Left cardiac atrium (tissue), 4 donors: ENCODE measurements around the gene TSC22D1. TPM values are rescaled to one million over a fixed set of nuclear protein-coding genes. Genes with fewer than 3 reads are reported as not detected.
"Not testable (repeated sequence)": the region's sequence is repeated elsewhere in the genome, so short reads cannot be mapped to it uniquely, and the experiment has no call there.

ENCODE experiments used
- ATAC-seq, 2 donors: fragments of 200-7000 bp; cut with Tn5 transposase; one replicate each; pipeline ENCODE4 v1.9.1; 2020; ENCODE audit warnings: mild to moderate bottlenecking in 2 of 2, moderate library complexity in 2 of 2
- DNase-seq: peaks from one replicate; pipeline ENCODE4 v3.0.0-alpha.2; 2020
- intact Hi-C, 2 donors: fragments of 100-400 bp; cut with DNase I; formaldehyde crosslinking; loops; one replicate each; pipeline versions ENCODE4 v1.14.1 to v1.15.1; 2022 to 2023
- total RNA-seq, 2 donors: library from RNA; stranded (reverse); fragmentation: NEBNext Ultra II Directional; extraction: Animal tissue kit (Norgen Biotek cat#: 25700); gene quantifications; one replicate each; pipeline ENCODE4 v1.2.1, GENCODE V29; 2021
- donor health status: DM: no; HTN: yes; CAD: no.
- donor health status: DM: no; HTN: yes; CAD: no; lungs with severe emphysema.
- donor health status: DM: yes; HTN: yes; CAD: no.
- donor health status: Dilated cardiomyopathy.

The TSC22D1 gene
- total RNA-seq, 2 donors from 2014 or later: 68.5 to 109 TPM

DNA sequence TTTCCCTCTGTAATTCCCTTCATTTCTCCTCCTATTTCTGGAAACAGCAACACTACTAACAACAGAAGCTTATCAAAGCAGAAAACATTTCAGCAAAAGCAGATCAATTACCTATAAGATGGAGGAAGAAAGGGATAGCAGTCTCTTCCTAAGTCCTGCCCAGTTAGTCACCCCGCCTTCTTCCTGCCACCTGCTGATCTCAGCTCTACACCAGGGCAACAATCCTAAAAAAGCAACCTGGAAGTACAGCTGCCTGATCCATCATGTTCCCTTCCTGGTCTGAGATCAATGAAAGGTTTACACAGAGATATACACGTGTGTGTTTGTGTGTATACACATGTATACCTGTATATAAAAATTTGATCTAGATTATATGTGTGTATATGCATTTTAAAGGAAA lies 59.4 kb downstream of the TSC22D1 start:
- DNase-seq: no peak
- no peak for ATAC-seq
- intact Hi-C loops: no loop called here

DNA sequence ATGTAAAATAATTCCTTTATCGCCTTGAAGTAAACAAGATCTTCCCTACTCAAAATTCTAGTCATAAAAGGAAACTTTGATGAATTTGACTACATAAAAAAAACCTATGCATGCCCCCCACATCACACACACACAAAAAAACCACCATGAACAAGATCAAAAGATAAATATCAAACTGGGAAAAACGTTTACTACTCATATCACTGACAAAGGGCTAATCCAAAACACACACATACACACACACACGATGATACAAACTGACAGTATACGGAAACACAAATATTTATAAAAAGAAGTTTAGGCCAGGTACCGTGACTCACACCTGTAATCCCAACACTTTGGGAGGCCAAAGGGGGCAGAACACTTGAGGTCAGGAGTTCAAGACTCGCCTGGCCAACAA lies 61.9 kb downstream of the TSC22D1 start:
- no peak for ATAC-seq
- intact Hi-C loops: no loop called here
- no peak for DNase-seq

DNA sequence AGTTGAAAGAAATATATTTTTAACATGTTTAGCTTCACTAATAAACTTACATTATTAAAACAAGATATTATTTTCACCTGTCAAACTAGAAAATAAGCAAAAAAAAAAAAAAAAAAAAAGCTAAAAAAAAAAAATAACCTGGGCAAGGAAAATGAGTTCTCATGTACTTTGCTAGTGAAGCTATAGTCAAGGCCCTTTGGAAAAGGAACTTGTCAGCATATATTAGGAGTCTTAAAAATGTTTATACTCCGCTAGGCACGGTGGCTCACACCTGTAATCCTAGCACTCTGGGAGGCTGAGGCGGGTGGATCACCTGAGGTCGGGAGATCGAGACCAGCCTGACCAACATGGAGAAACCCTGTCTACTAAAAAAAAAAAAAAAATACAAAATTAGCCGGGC lies 66.3 kb downstream of the TSC22D1 start:
- intact Hi-C loops, ATAC-seq, DNase-seq: not testable (repeated sequence)

DNA sequence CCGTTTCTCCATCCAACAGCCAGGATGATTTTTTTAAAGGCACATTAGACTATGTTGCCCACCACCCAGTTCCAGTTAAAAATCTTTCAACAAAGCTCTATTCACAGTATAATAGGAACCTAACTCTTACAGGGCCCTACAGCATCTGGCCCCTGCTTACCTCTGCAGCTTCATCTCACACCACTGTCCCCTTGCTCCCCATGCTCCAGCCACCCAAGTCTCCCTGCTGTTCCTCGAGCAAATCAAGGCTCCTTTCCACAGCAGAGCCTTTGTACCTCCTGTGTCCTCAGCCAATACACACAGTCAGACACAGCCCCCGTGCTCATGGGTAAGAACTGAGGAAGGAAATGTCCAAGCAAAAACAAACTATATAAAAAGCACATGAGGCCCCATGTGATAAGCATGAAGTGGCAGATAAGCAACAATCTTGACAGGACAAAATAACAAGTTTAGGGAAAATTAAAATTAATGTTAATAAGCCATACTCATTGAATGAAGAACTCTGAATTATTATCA lies 67.5 kb downstream of the TSC22D1 start:
- ATAC-seq (no peak), DNase-seq (no peak)
- intact Hi-C loops: no loop called here

DNA sequence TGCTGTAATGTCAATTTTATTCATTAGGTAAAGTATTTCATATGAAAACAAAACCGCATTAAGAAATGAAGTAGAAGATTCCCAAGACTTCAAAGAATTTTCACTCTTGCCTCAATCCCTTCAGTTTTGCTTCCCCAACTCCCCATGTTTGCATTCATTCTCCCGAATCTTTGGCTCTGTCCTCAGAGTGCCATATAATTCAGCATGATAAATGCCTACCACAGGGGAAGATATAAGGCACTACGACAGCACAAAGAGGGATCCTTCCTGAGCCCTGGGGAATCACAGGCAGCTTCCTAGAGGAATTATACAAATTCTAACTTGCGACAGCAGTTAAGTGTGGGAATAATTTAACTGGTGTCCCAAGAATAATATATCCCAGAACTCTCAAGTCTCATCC lies 68.5 kb downstream of the TSC22D1 start:
- intact Hi-C loops: no loop called here
- no peak for DNase-seq
- ATAC-seq: no peak

DNA sequence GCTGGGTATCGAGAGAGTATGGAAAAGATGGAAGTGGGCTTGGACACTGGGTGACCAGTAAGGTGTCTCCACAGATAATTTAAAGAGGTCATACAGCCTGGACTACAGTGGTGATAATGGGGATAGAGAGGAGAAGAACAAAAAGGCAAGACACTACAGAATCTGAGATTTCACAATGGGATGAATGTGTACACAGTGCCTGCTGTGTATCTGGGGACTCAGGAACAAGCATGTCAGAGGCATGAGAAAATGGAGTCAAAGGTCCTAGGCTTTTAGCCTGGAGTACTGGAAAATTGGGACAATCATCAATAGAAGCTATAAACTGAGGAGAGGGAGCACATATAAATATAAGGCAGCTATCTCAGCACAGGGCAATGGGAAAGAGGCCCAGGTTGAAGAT lies 69.4 kb downstream of the TSC22D1 start:
- no peak for ATAC-seq

DNA sequence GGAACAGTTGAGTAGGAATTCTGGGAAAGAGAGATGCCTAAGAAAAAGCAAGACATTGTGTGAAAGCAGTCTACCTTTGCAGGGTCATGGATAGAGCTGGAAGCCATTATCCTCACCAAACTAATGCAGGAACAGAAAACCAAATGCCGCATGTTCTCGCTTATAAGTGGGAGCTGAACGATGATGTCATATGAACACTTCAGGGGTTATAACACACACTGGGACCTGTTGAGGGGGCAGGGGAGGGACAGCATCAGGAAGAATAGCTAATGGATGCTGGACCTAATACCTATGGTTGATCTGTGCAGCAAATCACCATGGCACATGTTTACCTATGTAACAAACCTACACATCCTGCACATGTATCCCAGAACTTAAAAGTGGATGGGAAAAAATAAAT lies 69.9 kb downstream of the TSC22D1 start:
- ATAC-seq: no peak
- DNase-seq: no peak
- intact Hi-C loops: no loop called here

More for the DNA sequence above, 69.4 kb downstream of the TSC22D1 start:
- intact Hi-C loops: no loop called here
- no peak for DNase-seq

DNA sequence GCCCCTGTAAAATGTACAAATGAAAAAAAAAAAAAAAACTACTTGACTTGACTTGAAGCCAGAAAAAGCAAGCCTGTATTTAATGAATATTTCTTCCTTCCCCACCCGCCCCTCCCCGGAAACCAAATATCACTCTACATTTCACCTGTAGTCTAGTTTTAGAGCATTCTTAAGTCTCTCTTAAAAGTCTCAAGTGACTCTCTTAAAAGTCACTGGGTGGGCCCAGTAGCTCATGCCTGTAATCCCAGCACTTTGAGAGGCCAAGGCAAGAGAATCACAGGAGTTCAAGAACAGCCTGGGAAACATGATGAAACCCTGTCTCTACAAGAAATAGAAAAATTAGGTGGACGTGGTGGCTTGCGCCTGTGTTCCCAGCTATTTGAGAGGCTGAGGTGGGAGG lies 72.0 kb downstream of the TSC22D1 start:
- intact Hi-C loops: no loop called here
- no peak for ATAC-seq
- DNase-seq: no peak

DNA sequence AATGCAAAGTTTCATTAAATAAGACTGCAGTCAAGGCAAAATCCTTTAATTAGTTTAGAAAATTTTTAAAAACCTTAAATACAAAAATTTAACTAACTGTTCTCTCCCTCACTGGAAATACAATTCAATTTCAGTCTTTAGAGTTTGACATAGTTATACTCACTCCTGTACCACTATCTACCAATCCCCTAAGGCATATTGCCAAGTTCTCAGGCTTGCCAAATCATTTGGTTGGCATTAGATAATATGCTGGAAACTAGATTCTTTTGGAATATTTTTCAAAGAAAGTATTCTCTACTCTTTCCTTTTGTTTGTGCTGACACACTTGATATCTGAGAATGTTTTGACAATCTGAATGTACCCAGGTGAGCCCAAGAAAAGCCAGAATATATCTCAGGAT lies 77.2 kb downstream of the TSC22D1 start:
- ATAC-seq (peak in 1 of 2 donors; percentile 59), DNase-seq (no peak)
- intact Hi-C loops: no loop called here

DNA sequence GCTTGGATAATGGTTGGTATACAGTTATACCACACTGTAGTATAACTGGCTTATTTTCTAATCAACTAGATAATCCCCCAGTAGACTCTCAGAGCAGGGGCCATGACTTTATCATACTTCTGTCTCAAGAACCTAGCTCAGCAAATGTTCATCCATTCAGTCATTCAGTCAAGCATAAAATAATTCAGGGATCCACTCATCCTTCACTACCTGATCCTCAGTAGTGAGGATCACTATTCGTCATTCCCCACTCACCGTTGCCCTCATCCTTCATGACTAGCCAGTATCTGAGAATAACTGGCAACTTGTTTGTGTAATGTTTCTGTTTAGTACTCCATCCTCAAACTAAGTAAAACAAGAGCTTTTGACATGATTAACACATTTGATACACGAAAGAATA lies 77.6 kb downstream of the TSC22D1 start:
- DNase-seq: no peak
- ATAC-seq: no peak
- intact Hi-C loops: no loop called here

DNA sequence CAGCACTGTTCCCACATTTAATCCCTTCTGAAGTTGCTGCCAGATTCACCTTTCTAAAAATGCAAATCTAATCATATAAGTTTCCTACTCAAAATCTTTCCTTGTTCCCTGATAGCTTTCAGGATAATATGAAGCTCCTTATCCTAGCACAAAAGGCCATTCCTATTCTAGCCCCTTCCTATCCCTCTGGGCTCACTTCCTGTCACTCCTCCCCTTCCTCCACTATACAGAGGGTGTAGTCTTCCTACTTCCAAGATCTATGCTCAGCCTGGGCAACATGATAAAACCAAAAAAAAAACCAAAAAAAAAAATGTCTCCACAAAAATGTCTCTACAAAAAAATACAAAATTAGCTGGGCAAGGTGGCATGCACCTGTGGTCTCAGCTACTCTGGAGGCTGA lies 78.3 kb downstream of the TSC22D1 start:
- intact Hi-C loops: no loop called here
- ATAC-seq: peak in 1 of 2 donors; percentile 44
- no peak for DNase-seq

DNA sequence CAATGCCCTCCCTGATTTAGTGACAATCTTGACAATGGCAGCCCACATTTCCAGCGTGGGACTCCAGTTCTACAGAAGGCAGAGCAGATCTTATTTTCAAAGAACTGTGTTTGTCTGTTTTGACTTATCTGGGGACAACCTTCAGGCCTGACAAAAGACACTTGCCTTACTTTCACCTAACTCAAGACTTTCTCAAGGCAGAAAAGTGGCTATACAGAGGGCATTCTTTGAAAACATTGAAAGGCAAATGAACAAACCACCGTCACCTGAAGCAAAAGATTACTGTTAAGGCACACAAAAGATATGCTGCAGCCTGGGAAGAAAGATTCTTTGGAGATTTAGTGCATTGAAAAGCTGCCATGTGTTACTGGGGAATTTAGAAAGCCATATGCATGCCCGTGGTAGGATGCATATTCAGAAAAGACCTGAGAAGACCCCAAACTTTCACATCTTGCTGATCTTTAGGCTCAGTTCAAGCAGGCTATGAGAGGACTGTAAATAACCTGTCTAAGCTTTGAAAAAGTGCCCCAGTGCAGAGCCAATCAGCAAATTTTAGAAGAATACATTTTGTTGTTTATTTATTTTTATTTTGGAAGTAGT lies 82.8 kb downstream of the TSC22D1 start:
- intact Hi-C loops: no loop called here
- no peak for ATAC-seq
- DNase-seq: no peak

DNA sequence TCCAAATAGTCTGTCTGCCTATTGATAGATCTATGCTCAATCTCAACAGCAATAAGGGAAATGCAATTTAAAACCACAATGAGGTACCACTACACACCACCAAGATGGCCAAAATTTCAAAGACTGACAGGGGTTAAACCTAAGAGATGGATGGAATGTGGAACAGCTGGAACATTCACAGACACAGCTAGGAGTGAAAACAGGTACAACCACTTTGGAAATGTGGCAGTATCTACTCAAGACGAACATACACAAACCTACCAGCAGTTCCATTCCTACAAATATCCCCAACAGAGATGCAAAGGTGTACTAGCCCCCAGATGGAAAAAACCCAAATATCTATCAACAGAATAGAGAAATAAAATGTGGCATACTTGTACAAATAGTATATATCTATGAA lies 86.4 kb downstream of the TSC22D1 start:
- DNase-seq: no peak
- no peak for ATAC-seq
- intact Hi-C loops: loop anchor here (5.0 to 10.0 kb wide), 2 partner anchors 85 to 483 kb away; partner anchors contain the start of gene TSC22D1 (in 1 of the 2)

DNA sequence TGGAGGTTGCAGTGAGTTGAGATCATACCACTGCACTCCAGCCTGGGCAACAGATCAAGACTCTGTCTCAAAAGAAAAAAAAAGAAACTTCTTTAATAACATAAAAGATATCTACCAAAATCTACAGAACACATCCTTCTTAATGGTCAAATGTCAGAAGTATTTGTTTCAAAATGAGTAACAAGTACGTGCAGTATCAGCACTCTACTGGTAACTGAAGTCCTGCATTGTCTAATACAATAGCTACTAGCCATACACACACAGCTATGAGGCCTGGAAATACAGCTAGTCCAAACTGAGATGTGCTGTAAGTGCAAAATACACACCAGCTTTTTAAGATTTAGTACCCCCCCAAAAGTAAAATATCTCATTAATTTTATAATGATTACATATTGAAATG lies 88.1 kb downstream of the TSC22D1 start:
- ATAC-seq (no peak), DNase-seq (no peak)
- intact Hi-C loops: loop anchor here (5.0 to 10.0 kb wide), 2 partner anchors 87 to 484 kb away; partner anchors contain the start of gene TSC22D1 (in 1 of the 2)

DNA sequence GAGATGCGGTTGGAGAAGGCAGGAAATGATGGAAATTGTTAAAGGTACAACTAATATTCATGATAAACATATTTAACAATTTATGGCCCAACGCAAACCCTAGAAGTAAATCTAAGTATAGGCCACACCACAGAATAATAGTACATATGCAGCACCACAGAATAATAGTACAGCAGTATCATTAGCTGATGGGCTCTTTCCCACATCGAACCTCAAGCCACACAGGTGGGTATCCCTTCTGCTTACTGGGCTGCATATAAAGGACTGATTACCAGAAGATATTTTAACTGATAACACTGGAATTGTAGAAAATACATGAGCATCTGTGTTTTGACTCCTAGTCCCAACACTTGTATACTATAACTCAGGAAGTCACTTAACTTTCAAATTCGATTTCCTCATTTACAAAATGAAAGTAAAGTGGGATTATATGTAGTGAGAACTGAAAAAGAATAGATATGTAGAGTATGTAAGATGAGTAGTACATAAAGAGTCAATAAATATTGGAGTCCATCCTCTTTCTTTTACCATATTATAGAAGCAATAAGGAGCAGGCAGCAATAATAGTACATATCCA lies 91.5 kb downstream of the TSC22D1 start:
- intact Hi-C loops: loop anchor here (2.0 to 10.0 kb wide), 4 partner anchors 90 to 488 kb away; partner anchors contain the start of gene TSC22D1 (in 1 of the 2)
- DNase-seq: no peak
- no peak for ATAC-seq

DNA sequence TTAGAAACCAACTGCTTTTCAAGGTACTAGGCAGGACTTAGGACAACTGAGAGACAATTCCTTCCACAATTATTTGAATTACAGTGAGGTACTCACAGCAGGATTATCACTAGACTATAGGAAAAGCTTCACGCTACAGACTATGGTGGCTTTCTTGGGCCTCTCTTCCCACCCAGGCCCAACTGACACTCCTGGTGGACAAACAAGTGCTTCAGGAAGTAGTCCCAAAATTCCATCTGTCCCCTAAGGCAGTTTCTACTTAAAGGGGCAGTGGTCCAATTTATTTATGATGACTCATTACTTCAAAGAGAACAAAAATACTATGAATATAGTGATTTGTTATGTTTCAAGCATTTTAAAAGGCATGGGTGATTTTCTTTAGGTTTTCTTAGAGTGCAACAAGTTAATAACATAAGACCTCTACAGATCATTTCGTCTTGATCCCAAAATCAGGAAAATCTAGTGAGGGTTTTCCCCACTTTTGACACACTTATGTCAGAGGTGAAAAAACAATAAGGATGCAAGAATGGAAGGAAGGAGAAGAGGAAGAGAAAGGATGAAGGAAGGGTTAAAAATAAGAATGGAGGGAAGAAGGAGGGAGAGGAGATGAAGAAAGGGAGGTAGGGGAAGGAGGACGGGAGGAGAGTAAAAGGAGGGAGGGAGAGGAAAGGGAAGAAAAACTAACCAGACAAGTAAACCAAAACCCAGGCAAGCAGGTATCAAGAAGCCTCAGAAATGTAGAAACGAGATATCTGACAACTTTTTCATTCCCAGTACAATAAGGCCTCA lies 101.8 kb downstream of the TSC22D1 start:
- ATAC-seq: peak in 1 of 2 donors; percentile 31
- no peak for DNase-seq
- intact Hi-C loops: no loop called here

DNA sequence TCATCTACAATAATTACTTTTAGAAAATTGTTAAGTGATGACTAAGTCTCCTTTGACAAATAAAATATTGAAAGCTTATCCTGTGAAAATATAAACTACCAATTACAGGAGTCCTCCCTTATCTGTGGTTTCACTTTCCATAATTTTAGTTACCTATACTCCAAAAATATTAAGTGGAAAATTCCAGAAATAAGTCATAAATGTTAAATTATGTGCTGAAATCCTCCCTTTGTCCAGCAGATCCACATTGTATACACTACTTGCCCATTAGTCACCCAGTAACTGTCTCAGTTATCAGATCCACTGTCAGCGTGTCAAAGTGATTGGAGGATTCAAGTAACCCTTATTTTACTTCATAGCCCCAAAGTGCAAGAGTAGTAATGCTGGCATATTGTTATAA lies 104.4 kb downstream of the TSC22D1 start:
- DNase-seq (no peak), ATAC-seq (peak in 1 of 2 donors; percentile 74)
- intact Hi-C loops: loop anchor here in 1 of 2 donors (2.0 kb wide), 1 partner anchor 567 kb away; no protein-coding TSS in a partner anchor

DNA sequence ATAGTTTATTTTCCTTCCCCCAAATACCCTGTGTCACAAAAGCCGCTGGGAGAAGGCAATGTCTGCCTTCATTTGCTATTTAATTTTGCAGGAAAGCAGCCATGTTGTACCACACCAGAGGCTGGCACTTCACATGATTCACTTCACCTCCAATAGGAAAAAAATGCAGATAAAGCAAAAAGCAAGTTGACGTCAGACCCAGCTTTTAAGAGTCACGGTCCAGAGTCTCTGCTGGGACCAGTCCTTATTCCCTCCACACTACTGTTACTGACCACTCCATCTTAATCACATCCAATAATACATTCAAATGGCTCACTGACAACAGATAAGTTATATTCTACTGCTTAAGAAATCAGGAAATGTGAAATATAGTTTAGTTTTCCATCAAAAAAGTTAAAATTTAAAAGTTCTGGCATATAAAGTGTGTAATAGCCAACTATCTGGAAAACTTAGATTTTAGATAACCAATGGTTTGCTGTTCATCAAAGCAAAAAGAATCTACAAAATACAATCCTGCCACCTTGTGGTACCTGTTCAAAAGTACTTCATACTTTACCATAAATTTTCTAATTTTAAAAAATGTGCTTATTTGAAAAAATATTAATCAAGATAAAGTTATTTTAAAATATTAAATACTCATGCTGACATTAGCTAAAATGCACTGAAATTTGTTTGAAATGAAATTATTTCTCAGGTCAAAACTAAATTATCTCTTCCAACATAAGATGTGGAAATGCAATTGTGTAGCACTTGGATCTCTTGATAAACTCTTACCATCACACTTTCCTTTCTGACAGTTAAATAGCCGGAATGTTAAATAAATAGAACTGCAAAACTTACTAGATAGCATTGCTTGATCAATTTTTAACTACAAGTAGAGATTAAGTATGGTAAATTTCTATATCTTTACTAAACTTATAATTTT lies 105.2 kb downstream of the TSC22D1 start:
- ATAC-seq (peak in 1 of 2 donors; percentile 18), DNase-seq (no peak)
- intact Hi-C loops: loop anchor here in 1 of 2 donors (2.0 kb wide), 1 partner anchor 566 kb away; no protein-coding TSS in a partner anchor

DNA sequence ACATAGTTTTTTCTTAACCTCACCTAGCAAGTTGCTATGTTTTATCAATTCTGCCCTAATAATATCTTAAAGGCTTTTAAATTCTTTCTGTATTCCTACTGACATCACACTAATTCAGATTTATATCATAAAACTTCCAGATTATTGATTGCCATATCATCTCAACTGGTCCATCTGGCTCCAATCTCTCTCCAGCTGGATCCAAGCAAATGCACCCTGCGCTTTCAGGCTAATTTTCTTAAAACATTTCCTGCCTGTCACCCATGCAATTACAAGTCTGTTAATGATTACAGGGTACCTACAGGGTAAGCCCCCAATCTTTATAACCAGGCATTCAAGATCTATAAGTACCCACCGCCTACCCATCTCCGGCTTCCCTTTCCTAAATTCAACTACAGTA lies 107.3 kb downstream of the TSC22D1 start:
- intact Hi-C loops: no loop called here
- ATAC-seq: no peak
- DNase-seq: no peak
